GM12878 (cell line): ENCODE measurements around the gene RAB37. TPM values are rescaled to one million over a fixed set of nuclear protein-coding genes. Genes with fewer than 3 reads are reported as not detected.

Experiments
- ATAC-seq: fragments of 200-7000 bp; cut with Tn5 transposase; 3 replicates; pipeline ENCODE4 v1.9.1; 2020; ENCODE audit warnings: mild to moderate bottlenecking, moderate library complexity
- BruUV-seq: library from RNA; stranded (reverse); fragments of 400-500 nt; replicated peaks from 2 replicates; lab custom pipeline; 2021; lab: Mats Ljungman, UMichigan
- CTCF ChIA-PET: fragments of 300-600 bp; sonication (Branson Sonifier 250); formaldehyde crosslinking; extraction: SDS; loops from one replicate; lab custom pipeline; 2021; ENCODE audit warnings: inconsistent platforms; lab: Yijun Ruan, JAX
- POLR2A ChIA-PET: fragments of 350-600 bp; formaldehyde crosslinking; extraction: SDS; loops from one replicate; lab custom pipeline; 2021; ENCODE audit warnings: inconsistent platforms; lab: Charles Lee
- RAD21 ChIA-PET: fragments of 300-600 bp; sonication (Branson Sonifier 250); formaldehyde crosslinking; loops from one replicate; lab custom pipeline; 2023; ENCODE audit warnings: antibody characterized with exemption; ENCODE audit not compliant: unreplicated experiment; lab: Charles Lee
- SMC1A ChIA-PET: fragments of 300-600 bp; sonication (Branson Sonifier 250); formaldehyde crosslinking; loops from one replicate; lab custom pipeline; 2023; ENCODE audit not compliant: unreplicated experiment, uncharacterized antibody; lab: Charles Lee
- DNase-seq: peaks from one replicate; pipeline ENCODE4 v3.0.0-alpha.2; 2011; ENCODE audit warnings: low read depth, low spot score
- FAIRE-seq: peaks from 3 replicates; lab custom pipeline; 2011; peaks lifted over from hg19 to GRCh38; lab: Jason Lieb, UNC
- H2AFZ ChIP-seq: 2 replicates; pipeline ENCODE4 v1.6.0; 2011; ENCODE audit warnings: low read depth, low read length, control low read depth; ENCODE audit not compliant: control insufficient read depth
- H3K27ac ChIP-seq: 2 replicates; pipeline ENCODE4 v1.5.1; 2011; ENCODE audit warnings: control low read depth; ENCODE audit not compliant: control insufficient read depth, insufficient read depth
- H3K27me3 ChIP-seq, 2 experiments: replicated peaks in 1 of 2; 2 replicates each; pipeline versions ENCODE4 v1.6.0 to v1.6.1; 2011; ENCODE audit warnings: low read length in 1 of 2; ENCODE audit not compliant: control insufficient read depth in 2 of 2, insufficient read depth in 2 of 2
- H3K36me3 ChIP-seq, 2 experiments: 2 replicates each; pipeline ENCODE4 v1.5.1; 2011; ENCODE audit warnings: low read length in 1 of 2; ENCODE audit not compliant: control insufficient read depth in 2 of 2, insufficient read depth in 2 of 2
- H3K4me1 ChIP-seq: 2 replicates; pipeline ENCODE4 v1.6.1; 2011; ENCODE audit warnings: mild to moderate bottlenecking, low read length, moderate library complexity, mixed read lengths; ENCODE audit not compliant: control insufficient read depth, insufficient read depth
- H3K4me2 ChIP-seq: 2 replicates; pipeline ENCODE4 v1.6.0; 2011; ENCODE audit warnings: control low read depth; ENCODE audit not compliant: control insufficient read depth, insufficient read depth
- H3K4me3 ChIP-seq: fragments of 200-600 bp; sonication (generic); 2 replicates; pipeline ENCODE4 v1.5.1; 2016
- H3K79me2 ChIP-seq: 2 replicates; pipeline ENCODE4 v1.6.0; 2011; ENCODE audit warnings: low read length; ENCODE audit not compliant: control insufficient read depth, insufficient read depth
- H3K9ac ChIP-seq: 2 replicates; pipeline ENCODE4 v1.8.0; 2011; ENCODE audit warnings: low read length, control low read depth, mixed read lengths; ENCODE audit not compliant: control insufficient read depth, insufficient read depth
- H3K9me3 ChIP-seq: replicated peaks from 3 replicates; pipeline ENCODE4 v1.5.1; 2011; ENCODE audit warnings: mild to moderate bottlenecking, low read length; ENCODE audit not compliant: control insufficient read depth, insufficient read depth
- H4K20me1 ChIP-seq: 2 replicates; pipeline ENCODE4 v1.6.0; 2011; ENCODE audit not compliant: control insufficient read depth, insufficient read depth
- ATF3 ChIP-seq: IDR thresholded peaks from 2 replicates; pipeline ENCODE4 v1.6.1; 2011; ENCODE audit warnings: low read depth, mild to moderate bottlenecking, low read length, moderate library complexity, borderline replicate concordance; ENCODE audit errors: extremely low read depth
- BRCA1 ChIP-seq: IDR thresholded peaks from 2 replicates; pipeline ENCODE4 v1.6.1; 2011; ENCODE audit warnings: low read depth, low read length, improper control_type of control experiment
- CBX3 ChIP-seq: fragments of 200-600 bp; sonication (generic); IDR thresholded peaks from 2 replicates; pipeline ENCODE4 v1.6.1; 2016; ENCODE audit warnings: low read depth, borderline replicate concordance
- DPF2 ChIP-seq: fragments of 450-650 bp; IDR thresholded peaks from 2 replicates; pipeline ENCODE4 v1.6.1; 2017; ENCODE audit warnings: mild to moderate bottlenecking
- EED ChIP-seq: sonication (generic); IDR thresholded peaks from 2 replicates; pipeline ENCODE4 v1.6.1; 2016; ENCODE audit warnings: antibody characterized with exemption, low read depth
- IKZF1 ChIP-seq: fragments of 450-650 bp; conservative IDR thresholded peaks from 2 replicates; pipeline ENCODE4 v1.6.1; 2017; ENCODE audit warnings: antibody characterized with exemption, mild to moderate bottlenecking
- JUNB ChIP-seq: IDR thresholded peaks from 2 replicates; pipeline ENCODE4 v1.6.1; 2016; ENCODE audit warnings: antibody characterized with exemption, mild to moderate bottlenecking
- KLF5 ChIP-seq: fragments of 450-650 bp; IDR thresholded peaks from 2 replicates; pipeline ENCODE4 v1.6.1; 2014; ENCODE audit warnings: mild to moderate bottlenecking; ENCODE audit not compliant: partially characterized antibody
- LARP7 ChIP-seq: fragments of 450-650 bp; IDR thresholded peaks from 2 replicates; pipeline ENCODE4 v1.6.1; 2017; ENCODE audit warnings: mild to moderate bottlenecking
- NR2C1 ChIP-seq: fragments of 450-650 bp; IDR thresholded peaks from 2 replicates; pipeline ENCODE4 v1.6.1; 2017; ENCODE audit warnings: antibody characterized with exemption, mild to moderate bottlenecking, moderate library complexity
- PML ChIP-seq: IDR thresholded peaks from 2 replicates; pipeline ENCODE4 v1.6.1; 2012; ENCODE audit warnings: low read length, inconsistent platforms
- POLR2A ChIP-seq: IDR thresholded peaks from 2 replicates; pipeline ENCODE4 v1.6.1; 2011; ENCODE audit warnings: low read depth, mild to moderate bottlenecking, low read length
- POLR2AphosphoS2 ChIP-seq: IDR thresholded peaks from 2 replicates; pipeline ENCODE4 v1.6.1; 2011; ENCODE audit warnings: low read depth, mild to moderate bottlenecking, low read length, improper control_type of control experiment, moderate library complexity
- POU2F2 ChIP-seq: IDR thresholded peaks from 3 replicates; pipeline ENCODE4 v1.6.1; 2011; ENCODE audit warnings: low read depth, mild to moderate bottlenecking, low read length, borderline replicate concordance
- RB1 ChIP-seq: fragments of 450-650 bp; formaldehyde crosslinking; IDR thresholded peaks from 2 replicates; pipeline ENCODE4 v1.6.1; 2017; ENCODE audit warnings: mild to moderate bottlenecking, borderline replicate concordance
- RFX5 ChIP-seq: IDR thresholded peaks from 2 replicates; pipeline ENCODE4 v1.6.1; 2011; ENCODE audit warnings: low read depth, low read length, improper control_type of control experiment
- SMAD5 ChIP-seq: IDR thresholded peaks from 2 replicates; pipeline ENCODE4 v1.6.1; 2016; ENCODE audit warnings: antibody characterized with exemption, low read depth
- SP1 ChIP-seq: IDR thresholded peaks from one replicate; pipeline ENCODE4 v1.6.1; 2011; ENCODE audit warnings: low read depth, low read length
- TAF1 ChIP-seq: IDR thresholded peaks from 2 replicates; pipeline ENCODE4 v1.6.1; 2011; ENCODE audit warnings: mild to moderate bottlenecking, low read depth, low read length, borderline replicate concordance
- ZNF24 ChIP-seq: fragments of 450-650 bp; IDR thresholded peaks from 2 replicates; pipeline ENCODE4 v1.6.1; 2017; ENCODE audit warnings: antibody characterized with exemption, mild to moderate bottlenecking
- ZNF384 ChIP-seq: IDR thresholded peaks from 2 replicates; pipeline ENCODE4 v1.6.1; 2012; ENCODE audit warnings: low read depth, mild to moderate bottlenecking, low read length, improper control_type of control experiment, borderline replicate concordance
- ZNF687 ChIP-seq: fragments of 450-650 bp; IDR thresholded peaks from 2 replicates; pipeline ENCODE4 v1.6.1; 2017; ENCODE audit warnings: mild to moderate bottlenecking, moderate library complexity
- WGBS: methylation state at CpG from one replicate; pipeline ENCODE4 v1.1.6; 2016; ENCODE audit warnings: low lambda C conversion rate; ENCODE audit not compliant: insufficient replicate concordance, insufficient coverage; ENCODE audit errors: missing lambda C conversion rate; 5-methylcytosine and 5-hydroxymethylcytosine counted together
- in situ Hi-C: fragments of 300-500 bp; cut with MboI; formaldehyde crosslinking; loops from 9 replicates; pipeline ENCODE4 v1.14.3; 2018; ENCODE audit warnings: mixed read lengths
- intact Hi-C: fragments of 100-400 bp; cut with micrococcal nuclease; formaldehyde crosslinking; loops from one replicate; pipeline ENCODE4 v1.14.2; 2022; ENCODE audit not compliant: unreplicated experiment
- polyA plus RNA-seq, 11 experiments: library from polyadenylated mRNA; depleted of rRNA in 4 of 11; unstranded in 6 of 11; stranded (reverse) in 5 of 11; fragments of >200 nt; fragmentation: Nextera tagmentation in 4 of 11; fragmentation: Illumina TruSeq in 1 of 11; extraction: Ambion mirVana in 4 of 11; extraction: Trizol in 1 of 11; gene quantifications; 1 replicate in 1 of 11; 2 replicates in 10 of 11; pipeline versions ENCODE4 v1.2.1 to v1.2.3, GENCODE V29; 2011 to 2016; ENCODE audit warnings: inconsistent platforms in 2 of 11, missing spikeins in 2 of 11, low read depth in 1 of 11
- total RNA-seq, 4 experiments: library from RNA; depleted of rRNA in 3 of 4; stranded (reverse); fragments of >200 nt in 3 of 4; fragmentation: Illumina TruSeq in 1 of 4; extraction: Trizol in 1 of 4; gene quantifications; 2 replicates each; pipeline versions ENCODE4 v1.2.1 to v1.2.3, GENCODE V29; 2013 to 2021

RAB37 gene
- total and polyA plus RNA-seq, 10 of the 15 experiments (the other 5 are each of a cell fraction or from before 2014, with no cell fraction given): 0.48 to 5.6 (median 1.7) TPM

- DNase-seq (peak; percentile 60), FAIRE-seq (no peak), ATAC-seq (peak; percentile 96)
- in situ Hi-C loops (no loop called here), intact Hi-C loops (no loop called here)
- POLR2A ChIA-PET: interaction anchor here (0.7 to 3.4 kb wide), 4 partner anchors 11 to 124 kb away, joined by 3 to 16 read pairs (median 9); partner anchors contain the start of genes FDXR and NAT9
- no peaks in the 10 kb centered on the region for H3K27me3 ChIP-seq
- peaks cover 33% of the 10 kb centered on the region for H3K79me2 ChIP-seq
- CTCF ChIA-PET: interaction anchor here (0.7 to 4.3 kb wide), 11 partner anchors 10 to 1418 kb away, joined by 3 to 43 read pairs (median 7); partner anchors contain the start of gene RAB37
- H3K4me3 ChIP-seq: peak within 1 kb of the TSS; percentile 96
- no peaks in the 10 kb centered on the region for H3K36me3 ChIP-seq
- peak within 1 kb of the TSS; percentile 92 for H3K4me2 ChIP-seq
- peak within 1 kb of the TSS; percentile 71 for H2AFZ ChIP-seq
- under 1% methylated on average over 52 of the region's 90 CpGs for WGBS
- H3K9me3 ChIP-seq: no peaks in the 10 kb centered on the region
- H3K9ac ChIP-seq: peak within 1 kb of the TSS; percentile 73
- H4K20me1 ChIP-seq: no peaks in the 10 kb centered on the region
- RAD21 ChIA-PET: interaction anchor here (0.6 to 2.9 kb wide), 6 partner anchors 11 to 130 kb away, joined by 3 to 11 read pairs (median 6); partner anchors contain the start of gene FDXR
- SMC1A ChIA-PET: interaction anchor here (0.9 to 3.1 kb wide), 7 partner anchors 11 to 91 kb away, joined by 3 to 10 read pairs (median 6); partner anchors contain the start of genes NAT9 and RAB37
- H3K4me1 ChIP-seq: peaks cover 6% of the 10 kb centered on the region
- H3K27ac ChIP-seq: peak within 1 kb of the TSS; percentile 64
- BruUV-seq: TSS peak; percentile 83
- TF ChIP-seq DPF2 (0 out of 2 replicates have a peak, but pooled peaks have one; percentile 49), ATF3 (no peak), NR2C1 (no peak), KLF5 (no peak), SMAD5 (peak; percentile 64; the same call in 1 of the 2 replicates), POLR2AphosphoS2 (peak; percentile 89), LARP7 (peak; percentile 59), IKZF1 (peak; percentile 79), CBX3 (no peak), JUNB (no peak), POLR2A (peak; percentile 99), POU2F2 (peak; percentile 66; the same call in 1 of the 3 replicates), RB1 (0 out of 2 replicates have a peak, but pooled peaks have one; percentile 6), SP1 (peak; percentile 62), ZNF384 (no peak), ZNF24 (no peak), PML (peak; percentile 78; the same call in 1 of the 2 replicates), EED (no peak), ZNF687 (peak; percentile 48; the same call in 1 of the 2 replicates), TAF1 (peak; percentile 98), RFX5 (0 out of 2 replicates have a peak, but pooled peaks have one; percentile 50), BRCA1 (no peak)
These were observed 11.6 kb downstream of the RAB37 start, which contains the start of gene NHERF1 for GRCh38 chr17:74748529-74749278. Gene NHERF1 (plus strand): TSS chr17:74748628. CDS start chr17:74748847, 219 bp downstream.
